ENCODE measurements around the gene VPS51. TPM values are rescaled to one million over a fixed set of nuclear protein-coding genes. Genes with fewer than 3 reads are reported as not detected.

The VPS51 gene
- total and polyA plus RNA-seq, 5 donors from 2014 or later = 84.2 to 234 (median 96.9) TPM

GRCh38 chr11:65125197-65126056 lies 29.4 kb downstream of the VPS51 start:
- Histone ChIP-seq H3K27ac (ENCODE audit: insufficient read depth, low read length, poor library complexity, severe bottlenecking) (no peak overlapping the region), H3K27me3 (ENCODE audit: control insufficient read depth, insufficient read depth, low read length) (no peaks in the 10 kb centered on the region), H3K4me3 (ENCODE audit: low read depth, low read length) (no peak overlapping the region), H3K9me3 (ENCODE audit: control insufficient read depth in 2 of 2, low read length in 2 of 2) (no peaks in the 10 kb centered on the region), H3K4me1 (ENCODE audit: control insufficient read depth, insufficient read depth, low read length, poor library complexity, severe bottlenecking) (peaks cover 22% of the 10 kb centered on the region), H3K36me3 (ENCODE audit: control insufficient read depth, insufficient read depth, low read length) (peaks cover 67% of the 10 kb centered on the region)
- peaks cover 23% of the 10 kb centered on the region for H3K36me3 Mint-ChIP-seq
- ATAC-seq (ENCODE audit: low read depth in 2 of 2) = no peak
- H3K4me1 Mint-ChIP-seq = peaks cover 6 to 37% (median 17%) of the 10 kb centered on the region in 4 donors
- peak overlapping the region in 2 of 4 donors; percentile 7 to 78 for H3K4me3 Mint-ChIP-seq
- peaks cover 0 to 1% (median 0%) of the 10 kb centered on the region in 7 donors for H3K9me3 Mint-ChIP-seq
- no peaks in the 10 kb centered on the region for H3K27me3 Mint-ChIP-seq
- no peak for DNase-seq
- H3K27ac Mint-ChIP-seq = peak overlapping the region in 1 of 3 donors; percentile 25

- Mint-ChIP-seq H3K4me3 (peak overlapping the region in 2 of 4 donors; percentile 76 to 78), H3K27ac (peak overlapping the region in 2 of 3 donors; percentile 48 to 70)
- H3K4me1 ChIP-seq (ENCODE audit: control insufficient read depth, insufficient read depth, low read length, poor library complexity, severe bottlenecking) = peaks cover 11% of the 10 kb centered on the region
Measured at GRCh38 chr11:65126624-65127274, 30.7 kb downstream of the VPS51 start.

GRCh38 chr11:65127473-65128181 lies 31.6 kb downstream of the VPS51 start:
- no peak overlapping the region for H3K27ac Mint-ChIP-seq

More at GRCh38 chr11:65126624-65127274, 30.7 kb downstream of the VPS51 start:
- H3K27me3 ChIP-seq (ENCODE audit: control insufficient read depth, insufficient read depth, low read length) = no peaks in the 10 kb centered on the region
- no peaks in the 10 kb centered on the region for H3K9me3 ChIP-seq (ENCODE audit: control insufficient read depth in 2 of 2, low read length in 2 of 2)
- Mint-ChIP-seq H3K36me3 (peaks cover 24% of the 10 kb centered on the region), H3K27me3 (no peaks in the 10 kb centered on the region), H3K9me3 (peaks cover 0 to 1% (median 0%) of the 10 kb centered on the region in 7 donors), H3K4me1 (peaks cover 6 to 28% (median 13%) of the 10 kb centered on the region in 4 donors)
- peaks cover 72% of the 10 kb centered on the region for H3K36me3 ChIP-seq (ENCODE audit: control insufficient read depth, insufficient read depth, low read length)
- ATAC-seq (ENCODE audit: low read depth in 2 of 2) = no peak
- H3K27ac ChIP-seq (ENCODE audit: insufficient read depth, low read length, poor library complexity, severe bottlenecking) = no peak overlapping the region
- no peak overlapping the region for H3K4me3 ChIP-seq (ENCODE audit: low read depth, low read length)
- no peak for DNase-seq

GRCh38 chr11:65128182-65129145 lies 32.5 kb downstream of the VPS51 start:
- no peak overlapping the region for H3K4me3 ChIP-seq (ENCODE audit: low read depth, low read length)
- Mint-ChIP-seq H3K4me1 (peaks cover 0 to 28% (median 11%) of the 10 kb centered on the region in 4 donors), H3K4me3 (peak overlapping the region in 1 of 4 donors; percentile 78), H3K27me3 (no peaks in the 10 kb centered on the region), H3K9me3 (no peaks in the 10 kb centered on the region), H3K36me3 (peaks cover 16% of the 10 kb centered on the region), H3K27ac (peak overlapping the region in 1 of 3 donors; percentile 32)
- ATAC-seq (ENCODE audit: low read depth in 2 of 2) (no peak), DNase-seq (no peak)
- H3K27ac ChIP-seq (ENCODE audit: insufficient read depth, low read length, poor library complexity, severe bottlenecking) = no peak overlapping the region
- peaks cover 80% of the 10 kb centered on the region for H3K36me3 ChIP-seq (ENCODE audit: control insufficient read depth, insufficient read depth, low read length)
- peaks cover 19% of the 10 kb centered on the region for H3K4me1 ChIP-seq (ENCODE audit: control insufficient read depth, insufficient read depth, low read length, poor library complexity, severe bottlenecking)
- H3K27me3 ChIP-seq (ENCODE audit: control insufficient read depth, insufficient read depth, low read length) = no peaks in the 10 kb centered on the region
- no peaks in the 10 kb centered on the region for H3K9me3 ChIP-seq (ENCODE audit: control insufficient read depth in 2 of 2, low read length in 2 of 2)

More at GRCh38 chr11:65127473-65128181, 31.6 kb downstream of the VPS51 start:
- Histone ChIP-seq H3K36me3 (ENCODE audit: control insufficient read depth, insufficient read depth, low read length) (peaks cover 80% of the 10 kb centered on the region), H3K27me3 (ENCODE audit: control insufficient read depth, insufficient read depth, low read length) (no peaks in the 10 kb centered on the region), H3K27ac (ENCODE audit: insufficient read depth, low read length, poor library complexity, severe bottlenecking) (no peak overlapping the region), H3K4me1 (ENCODE audit: control insufficient read depth, insufficient read depth, low read length, poor library complexity, severe bottlenecking) (peaks cover 16% of the 10 kb centered on the region), H3K9me3 (ENCODE audit: control insufficient read depth in 2 of 2, low read length in 2 of 2) (no peaks in the 10 kb centered on the region), H3K4me3 (ENCODE audit: low read depth, low read length) (no peak overlapping the region)
- ATAC-seq (ENCODE audit: low read depth in 2 of 2) = no peak
- Mint-ChIP-seq H3K36me3 (peaks cover 16% of the 10 kb centered on the region), H3K4me3 (peak overlapping the region in 1 of 4 donors; percentile 78), H3K9me3 (no peaks in the 10 kb centered on the region), H3K27me3 (no peaks in the 10 kb centered on the region), H3K4me1 (peaks cover 0 to 28% (median 9%) of the 10 kb centered on the region in 4 donors)
- no peak for DNase-seq

- H3K9me3 ChIP-seq (ENCODE audit: control insufficient read depth in 2 of 2, low read length in 2 of 2) = no peaks in the 10 kb centered on the region
- H3K36me3 Mint-ChIP-seq = peaks cover 16% of the 10 kb centered on the region
- DNase-seq = no peak
- H3K4me1 Mint-ChIP-seq = peaks cover 0 to 26% (median 12%) of the 10 kb centered on the region in 4 donors
- H3K4me3 Mint-ChIP-seq = no peak overlapping the region
- no peaks in the 10 kb centered on the region for H3K27me3 Mint-ChIP-seq
- H3K4me3 ChIP-seq (ENCODE audit: low read depth, low read length) = no peak overlapping the region
- H3K27ac Mint-ChIP-seq = peak overlapping the region in 1 of 3 donors; percentile 89
- ATAC-seq (ENCODE audit: low read depth in 2 of 2) = no peak
- H3K4me1 ChIP-seq (ENCODE audit: control insufficient read depth, insufficient read depth, low read length, poor library complexity, severe bottlenecking) = peaks cover 26% of the 10 kb centered on the region
- no peaks in the 10 kb centered on the region for H3K9me3 Mint-ChIP-seq
- peaks cover 73% of the 10 kb centered on the region for H3K36me3 ChIP-seq (ENCODE audit: control insufficient read depth, insufficient read depth, low read length)
- no peak overlapping the region for H3K27ac ChIP-seq (ENCODE audit: insufficient read depth, low read length, poor library complexity, severe bottlenecking)
- H3K27me3 ChIP-seq (ENCODE audit: control insufficient read depth, insufficient read depth, low read length) = no peaks in the 10 kb centered on the region
Measured at GRCh38 chr11:65129649-65130441, 33.8 kb downstream of the VPS51 start.

GRCh38 chr11:65130631-65131416 lies 34.8 kb downstream of the VPS51 start:
- no peak overlapping the region for H3K4me3 ChIP-seq (ENCODE audit: low read depth, low read length)

More at GRCh38 chr11:65130631-65131416, 34.8 kb downstream of the VPS51 start:
- H3K4me3 Mint-ChIP-seq = peak overlapping the region in 3 of 4 donors; percentile 67 to 86 (median 75)
- H3K27me3 Mint-ChIP-seq = no peaks in the 10 kb centered on the region
- H3K4me1 Mint-ChIP-seq = peaks cover 0 to 34% (median 16%) of the 10 kb centered on the region in 4 donors
- no peak for DNase-seq
- peaks cover 32% of the 10 kb centered on the region for H3K4me1 ChIP-seq (ENCODE audit: control insufficient read depth, insufficient read depth, low read length, poor library complexity, severe bottlenecking)
- peaks cover 16% of the 10 kb centered on the region for H3K36me3 Mint-ChIP-seq
- ATAC-seq (ENCODE audit: low read depth in 2 of 2) = no peak
- H3K27ac Mint-ChIP-seq = peak overlapping the region in 2 of 3 donors; percentile 47 to 69
- no peaks in the 10 kb centered on the region for H3K27me3 ChIP-seq (ENCODE audit: control insufficient read depth, insufficient read depth, low read length)
- no peaks in the 10 kb centered on the region for H3K9me3 ChIP-seq (ENCODE audit: control insufficient read depth in 2 of 2, low read length in 2 of 2)
- H3K36me3 ChIP-seq (ENCODE audit: control insufficient read depth, insufficient read depth, low read length) = peaks cover 63% of the 10 kb centered on the region
- no peaks in the 10 kb centered on the region for H3K9me3 Mint-ChIP-seq
- no peak overlapping the region for H3K27ac ChIP-seq (ENCODE audit: insufficient read depth, low read length, poor library complexity, severe bottlenecking)

Data from CD4-positive, CD25-positive, alpha-beta regulatory T cell (primary cell).